ENCODE results near the gene MYT1.

Gene MYT1

GRCh38 chr20:64254156-64254555, 89.9 kb downstream of the MYT1 start:
- no peak for TF ChIP-seq REST (IDR thresholded peaks at IDR 0.05; ENCODE audit: low read depth)
- TF ChIP-seq MAX (IDR thresholded peaks at IDR 0.05), result no peak
- no peak for TF ChIP-seq EP300 (IDR thresholded peaks at IDR 0.05; ENCODE audit: borderline replicate concordance)
- TF ChIP-seq NFIC (IDR thresholded peaks at IDR 0.05), result no peak
- no peak for TF ChIP-seq TAF1 (IDR thresholded peaks at IDR 0.05; ENCODE audit: low read depth)
- TF ChIP-seq TEAD4 (IDR thresholded peaks at IDR 0.05), result no peak
- TF ChIP-seq USF1 (IDR thresholded peaks at IDR 0.05), result no peak

GRCh38 chr20:64254571-64255360, 90.5 kb downstream of the MYT1 start:
- TF ChIP-seq CREB1 (IDR thresholded peaks at IDR 0.05; ENCODE audit: low read depth) (no peak), TAF1 (IDR thresholded peaks at IDR 0.05; ENCODE audit: low read depth) (no peak), YY1 (IDR thresholded peaks at IDR 0.05; ENCODE audit: low read depth) (no peak), REST (IDR thresholded peaks at IDR 0.05; ENCODE audit: low read depth) (no peak), EGR1 (IDR thresholded peaks at IDR 0.05) (no peak), CEBPB (IDR thresholded peaks at IDR 0.05) (no peak), TCF12 (IDR thresholded peaks at IDR 0.05; ENCODE audit: low read depth) (no peak), TEAD4 (IDR thresholded peaks at IDR 0.05) (no peak), FOXM1 (IDR thresholded peaks at IDR 0.05; ENCODE audit: borderline replicate concordance, low read depth) (no peak), USF1 (IDR thresholded peaks at IDR 0.05) (no peak), MAX (IDR thresholded peaks at IDR 0.05) (no peak), EP300 (IDR thresholded peaks at IDR 0.05; ENCODE audit: borderline replicate concordance) (no peak), NFIC (IDR thresholded peaks at IDR 0.05) (no peak)

GRCh38 chr20:64255361-64256281, 91.4 kb downstream of the MYT1 start, which contains the start of gene PCMTD2:
Gene PCMTD2, plus strand, starts transcription at chr20:64255748. Its CDS starts 4,218 bp downstream, at chr20:64259966.
- peak; percentile 73 for TF ChIP-seq MAX (IDR thresholded peaks at IDR 0.05)
- no peak for TF ChIP-seq TEAD4 (IDR thresholded peaks at IDR 0.05)
- TF ChIP-seq TAF1 (IDR thresholded peaks at IDR 0.05; ENCODE audit: low read depth), result peak; percentile 69; the same call in 1 of the 2 replicates
- peak; percentile 55; the same call in 1 of the 2 replicates for TF ChIP-seq ZBTB7A (IDR thresholded peaks at IDR 0.05; ENCODE audit: low read depth)
- peak; percentile 77 for TF ChIP-seq YY1 (IDR thresholded peaks at IDR 0.05; ENCODE audit: low read depth)

- TF ChIP-seq MAX (IDR thresholded peaks at IDR 0.05) (no peak), CEBPB (IDR thresholded peaks at IDR 0.05) (no peak), ZBTB7A (IDR thresholded peaks at IDR 0.05; ENCODE audit: low read depth) (no peak), TEAD4 (IDR thresholded peaks at IDR 0.05) (no peak), EP300 (IDR thresholded peaks at IDR 0.05; ENCODE audit: borderline replicate concordance) (no peak), TCF12 (IDR thresholded peaks at IDR 0.05; ENCODE audit: low read depth) (no peak), YY1 (IDR thresholded peaks at IDR 0.05; ENCODE audit: low read depth) (no peak), USF1 (IDR thresholded peaks at IDR 0.05) (no peak), NFIC (IDR thresholded peaks at IDR 0.05) (no peak), CREB1 (IDR thresholded peaks at IDR 0.05; ENCODE audit: low read depth) (no peak)
Measured at GRCh38 chr20:64256282-64256935, 92.2 kb downstream of the MYT1 start.

All from Ishikawa (cell line).